A673 (cell line): ENCODE data around the gene ACOT8. TPM values are rescaled to one million over a fixed set of nuclear protein-coding genes. Genes with fewer than 3 reads are reported as not detected.

Experiments used
- BruUV-seq: library from RNA; stranded (reverse); fragments of 400-500 nt; replicated peaks from 2 replicates; lab custom pipeline; 2021; lab: Mats Ljungman, UMichigan
- CTCF ChIA-PET: fragments of 300-600 bp; sonication (Branson Sonifier 250); formaldehyde crosslinking; loops from one replicate; lab custom pipeline; 2022; ENCODE audit warnings: antibody characterized with exemption; lab: Charles Lee
- POLR2A ChIA-PET: fragments of 300-600 bp; sonication (Branson Sonifier 250); formaldehyde crosslinking; loops from one replicate; lab custom pipeline; 2022; ENCODE audit warnings: antibody characterized with exemption; ENCODE audit not compliant: low non-redundant PET; lab: Charles Lee
- DNase-seq: peaks from one replicate; pipeline ENCODE4 v3.0.0-alpha.2; 2015; ENCODE audit warnings: low spot score
- H3K27ac ChIP-seq: fragments of 200-600 bp; sonication (generic); 2 replicates; pipeline ENCODE4 v1.5.1; 2016; ENCODE audit warnings: mixed run types, low read depth, mild to moderate bottlenecking, mixed read lengths, antibody characterized with exemption, low read length; ENCODE audit not compliant: poor library complexity, severe bottlenecking
- H3K27me3 ChIP-seq: fragments of 200-600 bp; sonication (generic); replicated peaks from 2 replicates; pipeline ENCODE4 v1.6.1; 2017; ENCODE audit warnings: mixed run types, low read depth, mild to moderate bottlenecking, mixed read lengths, antibody characterized with exemption, low read length; ENCODE audit not compliant: insufficient read depth, poor library complexity
- H3K36me3 ChIP-seq: fragments of 200-600 bp; sonication (generic); 2 replicates; pipeline ENCODE4 v1.6.1; 2016; ENCODE audit warnings: mixed run types, mild to moderate bottlenecking, mixed read lengths, antibody characterized with exemption, low read length; ENCODE audit not compliant: insufficient read depth, poor library complexity, severe bottlenecking
- H3K4me1 ChIP-seq: fragments of 200-600 bp; sonication (generic); 2 replicates; pipeline ENCODE4 v1.6.1; 2017; ENCODE audit warnings: mixed run types, mild to moderate bottlenecking, mixed read lengths, antibody characterized with exemption, low read length; ENCODE audit not compliant: insufficient read depth, poor library complexity, severe bottlenecking
- H3K4me3 ChIP-seq: fragments of 200-600 bp; sonication (generic); 2 replicates; pipeline ENCODE4 v1.5.1; 2016; ENCODE audit warnings: low read depth, mixed run types, mild to moderate bottlenecking, mixed read lengths, low read length; ENCODE audit not compliant: poor library complexity, severe bottlenecking
- H3K9me3 ChIP-seq: fragments of 200-600 bp; sonication (generic); 2 replicates; pipeline ENCODE4 v1.6.1; 2016; ENCODE audit warnings: mixed run types, low read depth, mild to moderate bottlenecking, mixed read lengths, antibody characterized with exemption, low read length; ENCODE audit not compliant: poor library complexity, severe bottlenecking
- EZH2 ChIP-seq: fragments of 200-600 bp; sonication (generic); IDR thresholded peaks from 2 replicates; pipeline ENCODE4 v1.6.1; 2017; ENCODE audit warnings: borderline replicate concordance, low read depth, mild to moderate bottlenecking, mixed read lengths, antibody characterized with exemption, low read length; ENCODE audit not compliant: poor library complexity, severe bottlenecking
- intact Hi-C: fragments of 100-400 bp; cut with micrococcal nuclease; formaldehyde crosslinking; loops from one replicate; pipeline ENCODE4 v1.10.0; 2022; ENCODE audit not compliant: unreplicated experiment
- total RNA-seq: library from RNA; stranded (reverse); gene quantifications from 2 replicates; pipeline ENCODE4 v1.2.3, GENCODE V29; 2021
- TF ChIP-seq, protein P1 (sequence below): fragments of 300-800, 200-600 bp; sonication (generic); conservative IDR thresholded peaks from 2 replicates; pipeline ENCODE4 v1.5.1; 2017; ENCODE audit warnings: low read depth, mild to moderate bottlenecking, antibody characterized with exemption, low read length, moderate library complexity, mixed read lengths

Gene ACOT8
- total RNA-seq, 1 experiment from 2014 or later: 16.9 TPM

GRCh38 chr20:45848969-45849582 lies 8.1 kb downstream of the ACOT8 start:
- no TSS peak for BruUV-seq
- no peak for DNase-seq
- ChIA-PET CTCF (no interaction called here), POLR2A (interaction anchor here (0.6 to 0.7 kb wide), 2 partner anchors 9 to 234 kb away, joined by 3 to 5 read pairs; no protein-coding TSS in a partner anchor)
- no peaks in the 10 kb centered on the region for H3K4me1 ChIP-seq
- H3K27me3 ChIP-seq: no peaks in the 10 kb centered on the region
- no peak overlapping the region for H3K4me3 ChIP-seq
- no peaks in the 10 kb centered on the region for H3K9me3 ChIP-seq
- H3K27ac ChIP-seq: no peak overlapping the region
- H3K36me3 ChIP-seq: peaks cover 7% of the 10 kb centered on the region
- intact Hi-C loops: no loop called here
- no peak for TF ChIP-seq EZH2
- TF ChIP-seq, protein P1, sequence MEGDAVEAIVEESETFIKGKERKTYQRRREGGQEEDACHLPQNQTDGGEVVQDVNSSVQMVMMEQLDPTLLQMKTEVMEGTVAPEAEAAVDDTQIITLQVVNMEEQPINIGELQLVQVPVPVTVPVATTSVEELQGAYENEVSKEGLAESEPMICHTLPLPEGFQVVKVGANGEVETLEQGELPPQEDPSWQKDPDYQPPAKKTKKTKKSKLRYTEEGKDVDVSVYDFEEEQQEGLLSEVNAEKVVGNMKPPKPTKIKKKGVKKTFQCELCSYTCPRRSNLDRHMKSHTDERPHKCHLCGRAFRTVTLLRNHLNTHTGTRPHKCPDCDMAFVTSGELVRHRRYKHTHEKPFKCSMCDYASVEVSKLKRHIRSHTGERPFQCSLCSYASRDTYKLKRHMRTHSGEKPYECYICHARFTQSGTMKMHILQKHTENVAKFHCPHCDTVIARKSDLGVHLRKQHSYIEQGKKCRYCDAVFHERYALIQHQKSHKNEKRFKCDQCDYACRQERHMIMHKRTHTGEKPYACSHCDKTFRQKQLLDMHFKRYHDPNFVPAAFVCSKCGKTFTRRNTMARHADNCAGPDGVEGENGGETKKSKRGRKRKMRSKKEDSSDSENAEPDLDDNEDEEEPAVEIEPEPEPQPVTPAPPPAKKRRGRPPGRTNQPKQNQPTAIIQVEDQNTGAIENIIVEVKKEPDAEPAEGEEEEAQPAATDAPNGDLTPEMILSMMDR: no peak

DNA sequence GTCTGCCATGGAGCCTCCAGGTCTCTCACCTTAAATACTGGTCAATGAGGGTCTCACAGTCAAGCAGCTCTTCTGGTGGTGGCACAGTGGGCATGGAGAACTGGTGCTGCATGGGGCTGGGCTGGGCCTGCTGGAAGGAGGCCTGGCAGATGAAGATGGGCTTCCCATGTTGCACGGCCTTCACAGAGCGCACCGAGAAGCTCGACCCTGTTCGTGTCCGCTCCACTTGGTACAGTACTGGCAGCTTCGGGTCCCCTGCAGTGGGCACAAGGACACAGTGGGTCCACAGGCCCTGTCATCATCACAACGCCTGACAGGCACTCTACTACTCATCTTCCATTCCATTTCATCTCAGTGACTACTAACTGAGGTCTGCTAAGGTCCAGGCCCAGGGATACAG lies 8.8 kb downstream of the ACOT8 start:
- Histone ChIP-seq H3K4me1 (no peaks in the 10 kb centered on the region), H3K36me3 (peaks cover 14% of the 10 kb centered on the region), H3K9me3 (no peaks in the 10 kb centered on the region), H3K27me3 (no peaks in the 10 kb centered on the region), H3K4me3 (no peak overlapping the region), H3K27ac (no peak overlapping the region)
- CTCF ChIA-PET: no interaction called here
- TF ChIP-seq, protein P1: no peak
- no peak for TF ChIP-seq EZH2
- intact Hi-C loops: no loop called here
- BruUV-seq: no TSS peak
- no peak for DNase-seq
- POLR2A ChIA-PET: no interaction called here

DNA sequence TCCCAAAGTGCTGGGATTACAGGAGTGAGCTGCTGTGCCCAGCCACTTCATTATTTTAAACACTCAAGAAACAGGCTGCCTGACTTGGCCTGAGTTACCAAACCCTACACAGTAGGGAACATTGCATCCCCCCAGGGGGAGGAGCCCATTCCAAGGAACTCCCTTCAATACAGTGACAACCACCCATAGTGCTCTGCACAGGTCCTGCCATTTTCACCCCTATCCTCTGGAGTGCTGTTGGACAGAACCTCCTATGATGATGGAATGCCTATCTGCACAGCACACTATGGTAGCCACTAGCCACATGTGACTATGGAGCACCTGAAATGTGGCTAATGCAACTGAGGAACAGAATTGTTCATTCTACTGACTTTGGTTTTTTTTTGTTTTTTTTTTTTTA lies 11.7 kb downstream of the ACOT8 start:
- H3K4me1 ChIP-seq: no peaks in the 10 kb centered on the region
- BruUV-seq: no TSS peak
- no peak overlapping the region for H3K4me3 ChIP-seq
- ChIA-PET CTCF (no interaction called here), POLR2A (no interaction called here)
- peaks cover 26% of the 10 kb centered on the region for H3K36me3 ChIP-seq
- no peaks in the 10 kb centered on the region for H3K9me3 ChIP-seq
- intact Hi-C loops: no loop called here
- TF ChIP-seq, protein P1: no peak
- no peak for TF ChIP-seq EZH2
- no peaks in the 10 kb centered on the region for H3K27me3 ChIP-seq
- DNase-seq: no peak
- H3K27ac ChIP-seq: no peak overlapping the region
